Choroid plexus epithelial cell (primary cell): ENCODE results near the gene HOXA11.
A peak's percentile ranks its signal among the peaks of the same experiment; 100 is the strongest.

Experiments used
- DNase-seq: peaks from one replicate; pipeline ENCODE4 v3.0.0-alpha.2; 2010; ENCODE audit warnings: low read depth
- H3K4me3 ChIP-seq: 2 replicates; pipeline ENCODE4 v1.5.1; 2011; ENCODE audit warnings: low read depth, mild to moderate bottlenecking, control low read depth, low read length, moderate library complexity
- TF ChIP-seq, protein P1 (sequence below): conservative IDR thresholded peaks from 2 replicates; pipeline ENCODE4 v1.5.1; 2011; ENCODE audit warnings: low read depth, mild to moderate bottlenecking, control low read depth, inconsistent platforms, low read length, moderate library complexity

Gene HOXA11

DNA sequence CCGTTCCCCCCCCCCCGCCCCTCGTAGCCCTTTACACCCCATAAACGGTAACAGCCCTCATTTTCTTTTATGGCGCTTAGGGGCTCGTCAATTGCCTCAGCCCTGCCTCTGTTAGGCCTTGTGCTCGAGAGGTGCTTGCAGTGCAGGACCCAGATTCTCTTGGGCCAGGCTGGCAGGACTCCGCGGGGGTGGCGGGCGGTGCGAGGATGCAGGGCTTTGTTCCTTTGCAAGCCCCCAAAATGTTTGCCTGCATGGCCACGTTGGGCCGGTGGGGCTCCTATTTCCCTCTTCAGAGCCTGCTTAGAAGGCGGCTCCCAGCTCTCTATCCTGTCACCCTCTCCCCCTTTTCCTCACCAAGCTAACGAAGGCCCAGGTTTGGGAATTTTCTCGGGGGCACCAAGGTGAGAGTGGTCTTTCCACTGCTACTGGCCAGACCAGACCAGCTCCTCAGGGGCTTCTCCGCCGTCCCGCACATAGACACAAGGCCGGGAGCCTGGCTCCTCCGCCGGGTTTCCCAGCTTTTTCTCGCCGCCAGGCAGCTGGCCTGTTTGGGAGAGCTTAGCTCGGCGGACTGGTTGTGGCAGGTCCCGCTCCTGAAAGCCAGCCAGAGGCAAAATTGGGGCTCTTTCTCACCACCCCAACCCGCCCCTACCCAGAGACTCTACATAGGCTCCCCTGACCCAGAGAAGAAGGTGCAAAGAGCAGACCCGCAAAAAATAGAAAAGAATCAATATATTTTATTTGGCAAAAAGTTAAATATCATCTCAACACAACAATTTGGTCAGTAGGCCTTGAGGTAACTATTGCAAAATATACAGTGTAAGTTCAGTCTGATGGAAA lies 23.1 kb downstream of the HOXA11 start:
- DNase-seq = no peak
- TF ChIP-seq, protein P1, sequence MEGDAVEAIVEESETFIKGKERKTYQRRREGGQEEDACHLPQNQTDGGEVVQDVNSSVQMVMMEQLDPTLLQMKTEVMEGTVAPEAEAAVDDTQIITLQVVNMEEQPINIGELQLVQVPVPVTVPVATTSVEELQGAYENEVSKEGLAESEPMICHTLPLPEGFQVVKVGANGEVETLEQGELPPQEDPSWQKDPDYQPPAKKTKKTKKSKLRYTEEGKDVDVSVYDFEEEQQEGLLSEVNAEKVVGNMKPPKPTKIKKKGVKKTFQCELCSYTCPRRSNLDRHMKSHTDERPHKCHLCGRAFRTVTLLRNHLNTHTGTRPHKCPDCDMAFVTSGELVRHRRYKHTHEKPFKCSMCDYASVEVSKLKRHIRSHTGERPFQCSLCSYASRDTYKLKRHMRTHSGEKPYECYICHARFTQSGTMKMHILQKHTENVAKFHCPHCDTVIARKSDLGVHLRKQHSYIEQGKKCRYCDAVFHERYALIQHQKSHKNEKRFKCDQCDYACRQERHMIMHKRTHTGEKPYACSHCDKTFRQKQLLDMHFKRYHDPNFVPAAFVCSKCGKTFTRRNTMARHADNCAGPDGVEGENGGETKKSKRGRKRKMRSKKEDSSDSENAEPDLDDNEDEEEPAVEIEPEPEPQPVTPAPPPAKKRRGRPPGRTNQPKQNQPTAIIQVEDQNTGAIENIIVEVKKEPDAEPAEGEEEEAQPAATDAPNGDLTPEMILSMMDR = no peak
- H3K4me3 ChIP-seq = no peak overlapping the region

DNA sequence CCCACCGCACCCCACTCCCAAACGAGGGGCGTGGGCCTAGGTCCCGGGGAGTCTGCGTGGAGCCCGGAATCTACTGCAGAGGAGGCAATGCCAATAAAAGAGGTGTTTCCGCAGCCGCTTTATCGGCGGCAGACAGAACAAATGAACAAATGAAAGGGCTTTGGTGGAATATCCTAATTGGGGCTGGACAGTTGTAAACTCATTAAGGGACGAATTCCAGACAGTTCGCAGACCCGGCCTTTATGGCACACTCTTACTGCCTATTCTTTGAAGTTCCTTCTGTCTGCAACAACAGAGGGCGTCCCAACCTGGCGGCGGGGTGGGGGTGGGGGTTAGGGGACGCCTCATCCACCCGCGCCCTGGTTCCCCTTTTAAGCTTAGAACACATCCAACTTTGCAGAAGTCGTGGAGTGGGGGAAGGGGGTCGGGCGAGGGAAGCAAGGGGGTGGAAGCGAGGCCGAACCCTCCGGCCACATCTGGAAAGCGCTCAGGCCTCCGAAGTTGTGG lies 23.8 kb downstream of the HOXA11 start:
- H3K4me3 ChIP-seq = peak overlapping the region; percentile 26
- TF ChIP-seq, protein P1 = no peak
- no peak for DNase-seq

DNA sequence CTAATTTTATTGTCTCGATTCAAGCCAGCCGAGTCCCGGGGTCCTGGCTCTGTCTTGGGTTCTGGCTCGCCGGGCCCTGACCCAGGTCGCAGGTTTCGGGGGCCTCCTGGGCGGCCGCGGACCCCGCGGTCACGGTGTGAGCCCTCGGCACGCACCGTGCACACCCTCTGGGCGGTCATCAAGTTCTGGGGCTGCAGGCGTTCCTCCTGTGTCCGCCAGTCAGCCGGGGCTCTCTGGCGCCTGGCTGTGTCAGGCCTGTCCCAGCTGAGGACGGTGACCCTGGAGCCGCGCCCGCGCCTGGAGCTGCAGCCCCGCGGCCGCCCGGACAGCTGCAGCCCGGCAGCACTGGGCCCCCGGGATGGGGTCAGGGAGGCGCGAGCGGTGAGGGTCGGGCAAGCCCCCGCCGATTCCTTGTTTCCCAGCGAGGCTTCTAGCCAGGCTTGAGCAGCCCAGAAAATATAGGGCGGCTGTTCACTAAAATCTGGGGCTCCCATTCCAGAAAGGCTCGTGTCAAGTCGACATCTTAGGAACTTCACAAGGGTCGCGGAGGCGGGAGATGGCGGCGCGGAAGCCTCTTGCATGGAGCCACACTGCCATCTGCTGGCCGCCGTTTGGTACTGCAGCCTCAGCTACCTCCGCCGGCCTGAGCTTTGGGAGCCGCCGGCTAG lies 24.4 kb downstream of the HOXA11 start:
- peak; percentile 80 for DNase-seq
- TF ChIP-seq, protein P1 = peak; percentile 96

DNA sequence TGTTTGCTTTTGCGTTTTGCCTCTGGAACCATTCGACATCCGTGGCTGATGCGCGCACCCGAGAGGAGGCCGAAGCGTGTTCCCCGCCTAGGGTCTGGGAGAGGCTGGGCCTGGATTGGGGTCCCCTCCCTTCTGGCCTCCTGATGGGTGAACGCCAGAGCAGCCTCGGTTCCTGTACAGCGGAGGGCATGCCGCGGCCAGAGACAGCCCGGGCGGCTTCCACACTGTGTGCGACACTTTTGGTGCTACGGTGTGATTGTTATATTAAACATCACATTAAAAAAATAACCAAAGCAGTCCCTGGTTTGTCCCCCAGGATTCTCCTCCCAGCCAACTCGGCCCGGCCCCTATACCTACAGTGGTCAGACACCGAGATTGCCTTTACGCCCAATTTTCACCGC lies 24.9 kb downstream of the HOXA11 start:
- TF ChIP-seq, protein P1 = no peak
- no peak for DNase-seq
- H3K4me3 ChIP-seq = no peak overlapping the region

More for the DNA sequence above, 24.4 kb downstream of the HOXA11 start:
- H3K4me3 ChIP-seq = peak overlapping the region; percentile 39

DNA sequence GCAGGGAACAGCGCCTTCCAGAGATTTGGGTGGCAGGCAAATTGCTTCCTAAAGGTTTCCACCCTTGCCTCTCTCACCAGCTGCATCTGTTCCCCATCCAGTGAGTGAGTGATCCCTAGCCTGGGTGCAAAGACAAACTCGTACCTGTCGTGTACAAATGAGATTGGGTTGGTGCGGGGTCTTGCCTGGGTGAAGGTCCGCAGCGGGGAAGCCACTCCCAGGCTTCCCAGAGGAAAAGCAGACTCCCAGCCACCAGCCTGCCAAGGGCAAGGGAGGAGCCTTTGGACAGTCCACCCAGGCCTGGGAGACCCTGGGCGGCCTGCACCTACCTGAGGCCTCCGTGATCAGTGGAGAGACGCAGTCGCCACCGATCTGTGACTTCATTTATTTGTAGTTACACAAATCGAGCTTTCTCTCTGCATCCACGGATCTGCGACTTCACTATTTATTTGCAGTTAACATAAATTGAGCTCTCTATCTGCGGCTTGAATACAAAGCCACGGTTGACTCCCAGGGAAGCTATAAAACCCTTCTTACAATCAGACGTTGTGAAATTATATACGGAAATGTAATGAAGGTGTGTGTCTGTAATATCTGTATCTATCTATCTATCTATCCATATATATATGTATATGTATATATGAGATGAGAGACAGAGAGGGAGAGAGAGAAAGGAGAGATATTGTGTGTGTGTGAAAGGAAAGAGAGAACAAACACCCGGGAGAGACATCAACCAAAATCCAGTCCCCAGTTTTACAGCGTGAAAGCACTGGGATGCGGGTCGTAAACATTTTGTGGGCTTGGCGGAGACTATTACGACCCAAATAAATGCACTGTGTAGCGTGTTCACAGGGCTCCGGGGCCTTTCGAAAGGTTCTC lies 25.5 kb downstream of the HOXA11 start:
- TF ChIP-seq, protein P1 = no peak
- H3K4me3 ChIP-seq = no peak overlapping the region

DNA sequence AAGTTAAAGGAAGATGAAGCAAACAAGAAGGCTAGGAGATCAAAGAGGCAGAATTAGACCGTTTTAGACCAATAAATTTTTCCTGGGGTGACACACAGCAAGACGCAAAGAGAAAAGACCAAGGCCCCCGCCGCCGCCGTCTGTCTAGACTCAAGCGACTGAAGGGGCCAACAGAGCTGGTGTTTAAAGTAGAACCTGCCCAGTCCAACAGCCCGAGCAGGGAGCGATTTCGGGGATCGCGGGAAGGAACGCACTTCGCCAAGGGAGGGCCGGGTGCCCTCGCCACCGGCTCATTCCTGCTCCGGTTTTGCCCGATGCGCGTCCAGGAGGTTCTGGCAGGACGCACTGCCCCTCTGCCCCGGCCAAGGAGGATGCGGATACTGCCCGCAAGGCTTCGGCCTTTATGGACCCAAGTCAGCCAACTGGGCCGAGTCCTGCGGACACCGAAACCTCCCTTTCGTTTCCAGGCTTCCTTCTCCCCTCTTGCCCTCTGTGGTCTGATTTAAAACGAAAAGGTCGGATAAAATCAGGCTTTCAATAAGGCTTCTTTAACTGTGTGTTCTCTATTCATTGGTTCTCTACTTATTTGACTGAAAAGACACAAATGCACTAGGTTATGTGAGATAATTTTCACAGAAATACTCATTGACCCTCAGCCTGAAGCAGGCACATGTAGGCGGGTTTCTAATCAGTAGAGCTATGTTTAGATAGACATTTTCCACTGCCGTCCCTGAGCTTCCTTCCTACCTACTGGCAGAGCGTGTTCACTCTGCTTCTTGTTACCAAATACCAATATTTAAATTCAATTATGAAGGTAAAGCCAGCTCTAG lies 26.4 kb downstream of the HOXA11 start:
- DNase-seq = no peak
- no peak overlapping the region for H3K4me3 ChIP-seq

More for the DNA sequence above, 25.5 kb downstream of the HOXA11 start:
- no peak for DNase-seq

More for the DNA sequence above, 26.4 kb downstream of the HOXA11 start:
- TF ChIP-seq, protein P1 = no peak
